Breast epithelium (tissue), 4 donors: Measurements from ENCODE around the gene PLEKHM2. TPM values are rescaled to one million over a fixed set of nuclear protein-coding genes. Genes with fewer than 3 reads are reported as not detected.

Experiments used
- DNase-seq, 2 donors: peaks; one replicate each; pipeline ENCODE4 v3.0.0-alpha.2; 2019; ENCODE audit warnings: low spot score in 2 of 2
- H3K27ac ChIP-seq, 2 donors: fragments of 200-600 bp; sonication (generic) in 1 of 2; one replicate each; pipeline ENCODE4 v1.5.1; 2016 to 2019; ENCODE audit warnings: mild to moderate bottlenecking in 1 of 2
- H3K27me3 ChIP-seq, 2 donors: fragments of 200-600 bp; sonication (generic) in 1 of 2; one replicate each; pipeline versions ENCODE4 v1.5.1 to v1.6.0; 2017 to 2019; ENCODE audit warnings: control low read depth in 1 of 2, mild to moderate bottlenecking in 1 of 2
- H3K36me3 ChIP-seq: fragments of 200-600 bp; one replicate; pipeline ENCODE4 v1.5.1; 2019
- H3K4me1 ChIP-seq, 2 donors: fragments of 200-600 bp; sonication (generic); one replicate each; pipeline ENCODE4 v1.5.1; 2016 to 2019; ENCODE audit warnings: control low read depth in 1 of 2
- H3K4me3 ChIP-seq, 3 donors: fragments of 200-600 bp; sonication (generic); 1 replicate in 2 of 3; 2 replicates in 1 of 3; pipeline ENCODE4 v1.5.1; 2016 to 2019; ENCODE audit warnings: mild to moderate bottlenecking in 3 of 3, moderate library complexity in 2 of 3
- H3K9me3 ChIP-seq, 2 donors: fragments of 200-600 bp; sonication (generic) in 1 of 2; one replicate each; pipeline ENCODE4 v1.5.1; 2016 to 2019; ENCODE audit warnings: control low read depth in 1 of 2
- POLR2A ChIP-seq: fragments of 450-650 bp; IDR thresholded peaks from one replicate; pipeline ENCODE4 v1.6.1; 2016; ENCODE audit warnings: antibody characterized with exemption, mild to moderate bottlenecking, moderate library complexity
- POLR2AphosphoS5 ChIP-seq, 3 donors: sonication (generic); formaldehyde crosslinking; IDR thresholded peaks; one replicate each; pipeline ENCODE4 v1.6.1; 2017; ENCODE audit warnings: antibody characterized with exemption in 3 of 3
- intact Hi-C: fragments of 100-400 bp; cut with DNase I; formaldehyde crosslinking; loops from one replicate; pipeline ENCODE4 v1.15.1; 2023; ENCODE audit warnings: low total_unique reads
- total RNA-seq, 3 donors: library from RNA; depleted of rRNA; stranded (reverse); fragments of >200 nt; gene quantifications; one replicate each; pipeline ENCODE4 v1.1.0, GENCODE V29; 2016
- TF ChIP-seq, protein P1 (sequence below), 3 donors: fragments of 450-650 bp; IDR thresholded peaks; one replicate each; pipeline ENCODE4 v1.5.1; 2016 to 2017; ENCODE audit warnings: antibody characterized with exemption in 3 of 3, mild to moderate bottlenecking in 3 of 3, moderate library complexity in 3 of 3

Gene PLEKHM2, protein sequence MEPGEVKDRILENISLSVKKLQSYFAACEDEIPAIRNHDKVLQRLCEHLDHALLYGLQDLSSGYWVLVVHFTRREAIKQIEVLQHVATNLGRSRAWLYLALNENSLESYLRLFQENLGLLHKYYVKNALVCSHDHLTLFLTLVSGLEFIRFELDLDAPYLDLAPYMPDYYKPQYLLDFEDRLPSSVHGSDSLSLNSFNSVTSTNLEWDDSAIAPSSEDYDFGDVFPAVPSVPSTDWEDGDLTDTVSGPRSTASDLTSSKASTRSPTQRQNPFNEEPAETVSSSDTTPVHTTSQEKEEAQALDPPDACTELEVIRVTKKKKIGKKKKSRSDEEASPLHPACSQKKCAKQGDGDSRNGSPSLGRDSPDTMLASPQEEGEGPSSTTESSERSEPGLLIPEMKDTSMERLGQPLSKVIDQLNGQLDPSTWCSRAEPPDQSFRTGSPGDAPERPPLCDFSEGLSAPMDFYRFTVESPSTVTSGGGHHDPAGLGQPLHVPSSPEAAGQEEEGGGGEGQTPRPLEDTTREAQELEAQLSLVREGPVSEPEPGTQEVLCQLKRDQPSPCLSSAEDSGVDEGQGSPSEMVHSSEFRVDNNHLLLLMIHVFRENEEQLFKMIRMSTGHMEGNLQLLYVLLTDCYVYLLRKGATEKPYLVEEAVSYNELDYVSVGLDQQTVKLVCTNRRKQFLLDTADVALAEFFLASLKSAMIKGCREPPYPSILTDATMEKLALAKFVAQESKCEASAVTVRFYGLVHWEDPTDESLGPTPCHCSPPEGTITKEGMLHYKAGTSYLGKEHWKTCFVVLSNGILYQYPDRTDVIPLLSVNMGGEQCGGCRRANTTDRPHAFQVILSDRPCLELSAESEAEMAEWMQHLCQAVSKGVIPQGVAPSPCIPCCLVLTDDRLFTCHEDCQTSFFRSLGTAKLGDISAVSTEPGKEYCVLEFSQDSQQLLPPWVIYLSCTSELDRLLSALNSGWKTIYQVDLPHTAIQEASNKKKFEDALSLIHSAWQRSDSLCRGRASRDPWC
- 10 to 100 TPM; 29.7 to 56.5 (median 41.6) TPM for total RNA-seq

DNA sequence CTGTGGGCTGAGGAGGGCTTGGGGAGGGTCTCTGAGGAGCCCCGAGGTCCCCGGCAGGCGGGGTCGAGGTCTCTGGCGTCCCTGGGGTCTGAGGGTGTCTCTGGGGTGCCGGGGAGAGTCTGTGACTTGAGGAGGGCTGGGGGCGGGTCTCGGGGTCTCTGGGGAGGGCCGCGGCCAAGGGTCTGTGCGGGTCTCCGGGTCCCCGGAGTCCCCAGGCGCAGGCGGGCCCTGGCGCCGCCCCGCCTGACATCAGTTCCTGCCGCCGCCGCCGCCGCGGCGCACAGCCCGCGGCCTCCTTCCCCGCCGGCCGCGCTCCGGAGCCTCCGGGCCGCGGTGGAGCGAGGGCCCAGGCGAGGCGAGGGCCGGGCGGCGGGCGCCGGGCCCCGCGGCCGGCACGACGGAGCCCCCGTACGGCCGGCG lies at the start of gene PLEKHM2:
Gene PLEKHM2 (plus strand): TSS at position 279 of the 420 bp plus-strand sequence. CDS start 239 bp downstream, outside the sequence.
- H3K4me1 ChIP-seq = peaks cover 3 to 7% of the 10 kb centered on the region in 2 donors

DNA sequence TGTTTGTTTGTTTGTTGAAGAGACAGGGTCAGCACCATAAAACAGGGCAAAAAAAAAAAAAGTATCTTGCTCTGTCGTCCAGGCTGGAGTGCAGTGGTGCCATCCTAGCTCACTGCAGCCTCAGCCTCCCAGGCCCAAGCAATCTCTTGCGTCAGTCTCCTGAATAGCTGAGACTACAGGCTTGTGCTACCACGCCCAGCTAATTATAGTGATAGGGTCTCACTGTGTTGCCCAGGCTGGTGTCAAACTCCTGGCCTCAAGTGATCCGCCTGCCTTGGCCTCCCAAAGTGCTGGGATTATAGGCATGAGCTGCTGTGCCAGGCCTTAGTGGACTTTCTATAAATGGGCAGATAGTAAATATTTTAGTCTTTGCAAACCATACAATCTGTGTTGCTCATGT lies 47.7 kb upstream of the PLEKHM2 start:
- Histone ChIP-seq H3K36me3 (peaks cover 8% of the 10 kb centered on the region), H3K4me3 (no peak overlapping the region), H3K27ac (no peak overlapping the region), H3K27me3 (no peaks in the 10 kb centered on the region), H3K4me1 (no peaks in the 10 kb centered on the region), H3K9me3 (no peaks in the 10 kb centered on the region)
- intact Hi-C loops = no loop called here
- no peak for DNase-seq
- TF ChIP-seq, protein P1, sequence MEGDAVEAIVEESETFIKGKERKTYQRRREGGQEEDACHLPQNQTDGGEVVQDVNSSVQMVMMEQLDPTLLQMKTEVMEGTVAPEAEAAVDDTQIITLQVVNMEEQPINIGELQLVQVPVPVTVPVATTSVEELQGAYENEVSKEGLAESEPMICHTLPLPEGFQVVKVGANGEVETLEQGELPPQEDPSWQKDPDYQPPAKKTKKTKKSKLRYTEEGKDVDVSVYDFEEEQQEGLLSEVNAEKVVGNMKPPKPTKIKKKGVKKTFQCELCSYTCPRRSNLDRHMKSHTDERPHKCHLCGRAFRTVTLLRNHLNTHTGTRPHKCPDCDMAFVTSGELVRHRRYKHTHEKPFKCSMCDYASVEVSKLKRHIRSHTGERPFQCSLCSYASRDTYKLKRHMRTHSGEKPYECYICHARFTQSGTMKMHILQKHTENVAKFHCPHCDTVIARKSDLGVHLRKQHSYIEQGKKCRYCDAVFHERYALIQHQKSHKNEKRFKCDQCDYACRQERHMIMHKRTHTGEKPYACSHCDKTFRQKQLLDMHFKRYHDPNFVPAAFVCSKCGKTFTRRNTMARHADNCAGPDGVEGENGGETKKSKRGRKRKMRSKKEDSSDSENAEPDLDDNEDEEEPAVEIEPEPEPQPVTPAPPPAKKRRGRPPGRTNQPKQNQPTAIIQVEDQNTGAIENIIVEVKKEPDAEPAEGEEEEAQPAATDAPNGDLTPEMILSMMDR (IDR thresholded peaks at IDR 0.05) = no peak
- no peak for TF ChIP-seq POLR2A
- TF ChIP-seq POLR2AphosphoS5 (IDR thresholded peaks at IDR 0.05) = no peak

More for the DNA sequence above, at the start of gene PLEKHM2:
- Histone ChIP-seq H3K27ac (peak within 1 kb of the TSS; percentile 95 to 98), H3K9me3 (no peaks in the 10 kb centered on the region), H3K27me3 (no peaks in the 10 kb centered on the region), H3K36me3 (no peaks in the 10 kb centered on the region), H3K4me3 (peak within 1 kb of the TSS; percentile 87 to 98 (median 94))
- intact Hi-C loops = no loop called here
- DNase-seq = no peak
- no peak for TF ChIP-seq POLR2A
- peak in 1 of 3 donors; percentile 24 for TF ChIP-seq POLR2AphosphoS5 (IDR thresholded peaks at IDR 0.05)

DNA sequence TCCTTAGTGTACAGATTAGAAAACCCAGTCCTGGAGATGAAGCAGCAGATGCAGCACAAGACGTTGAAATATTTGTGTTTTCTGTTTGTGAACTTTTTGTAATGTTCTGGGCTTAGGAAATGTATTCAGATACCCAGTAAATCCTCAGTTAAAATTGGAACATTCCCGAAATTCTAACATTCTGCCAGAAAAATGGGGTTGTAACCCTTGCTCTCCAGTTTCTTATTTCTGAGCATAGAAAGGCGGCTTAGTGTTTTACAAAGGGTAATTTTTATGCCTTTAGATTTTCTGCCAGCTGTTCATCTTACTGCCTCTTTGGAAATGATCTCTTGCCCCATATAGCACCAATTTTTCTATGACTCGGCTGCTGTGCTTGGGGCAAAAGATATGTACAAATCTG lies 46.3 kb upstream of the PLEKHM2 start:
- H3K27me3 ChIP-seq = no peaks in the 10 kb centered on the region
- peaks cover 8% of the 10 kb centered on the region for H3K36me3 ChIP-seq
- intact Hi-C loops = no loop called here
- no peak for DNase-seq
- no peaks in the 10 kb centered on the region for H3K9me3 ChIP-seq
- H3K4me1 ChIP-seq = no peaks in the 10 kb centered on the region
- TF ChIP-seq POLR2AphosphoS5 (IDR thresholded peaks at IDR 0.05) (no peak), POLR2A (no peak)
- TF ChIP-seq, protein P1 (IDR thresholded peaks at IDR 0.05) = no peak
- H3K27ac ChIP-seq = no peak overlapping the region
- no peak overlapping the region for H3K4me3 ChIP-seq

DNA sequence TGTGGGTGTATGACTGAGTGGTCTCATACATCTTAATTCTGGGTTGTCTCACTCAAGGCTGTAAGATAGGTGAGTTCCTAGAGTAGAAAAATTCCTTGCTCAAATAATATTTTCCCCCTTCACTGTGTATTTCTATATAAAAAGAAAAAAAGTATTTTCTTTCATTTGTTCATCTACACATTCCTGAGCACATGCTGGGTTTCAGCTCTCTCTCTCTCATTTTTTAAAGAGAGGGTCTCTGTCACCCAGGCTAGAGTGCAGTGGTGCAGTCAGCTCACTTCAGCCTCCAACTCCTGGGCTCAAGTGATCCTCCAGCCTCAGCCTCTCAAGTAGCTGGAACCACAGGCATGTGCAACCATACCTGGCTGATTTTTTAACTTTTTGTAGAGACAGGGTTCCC lies 44.9 kb upstream of the PLEKHM2 start:
- Histone ChIP-seq H3K27ac (no peak overlapping the region), H3K36me3 (peaks cover 13% of the 10 kb centered on the region), H3K4me1 (no peaks in the 10 kb centered on the region), H3K27me3 (no peaks in the 10 kb centered on the region), H3K9me3 (no peaks in the 10 kb centered on the region), H3K4me3 (no peak overlapping the region)
- TF ChIP-seq POLR2A (no peak), POLR2AphosphoS5 (IDR thresholded peaks at IDR 0.05) (no peak)
- TF ChIP-seq, protein P1 (IDR thresholded peaks at IDR 0.05) = no peak
- intact Hi-C loops = no loop called here
- DNase-seq = no peak

DNA sequence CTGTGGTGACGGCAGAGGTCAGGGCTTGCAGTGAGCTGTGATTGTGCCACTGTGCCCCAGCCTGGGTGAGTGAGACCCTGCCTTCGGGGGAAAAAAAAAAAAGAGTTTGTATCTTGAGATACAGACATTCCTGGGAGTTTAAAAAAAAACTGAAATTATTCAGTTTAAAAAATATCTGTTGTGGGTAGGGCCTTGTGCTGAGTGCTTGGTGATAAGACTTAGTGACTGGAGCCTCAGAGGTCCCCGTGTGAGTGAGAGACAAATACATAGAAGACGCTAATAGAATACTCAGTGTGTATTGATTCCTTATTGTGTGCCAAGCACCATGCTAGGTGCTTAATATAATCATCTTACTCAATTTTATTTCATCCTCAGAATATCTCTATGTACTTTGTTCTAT lies 44.2 kb upstream of the PLEKHM2 start:
- Histone ChIP-seq H3K9me3 (no peaks in the 10 kb centered on the region), H3K27ac (no peak overlapping the region), H3K36me3 (peaks cover 13% of the 10 kb centered on the region), H3K27me3 (no peaks in the 10 kb centered on the region), H3K4me1 (no peaks in the 10 kb centered on the region), H3K4me3 (no peak overlapping the region)
- TF ChIP-seq, protein P1 (IDR thresholded peaks at IDR 0.05) = no peak
- TF ChIP-seq POLR2AphosphoS5 (IDR thresholded peaks at IDR 0.05) (no peak), POLR2A (no peak)
- DNase-seq = no peak
- intact Hi-C loops = no loop called here
